ENCODE data around the gene GLIPR1L1. TPM values are rescaled to one million over a fixed set of nuclear protein-coding genes. Genes with fewer than 3 reads are reported as not detected.

The GLIPR1L1 gene
- total RNA-seq, 1 experiment from 2014 or later: not detected

GRCh38 chr12:75360920-75361319, 26.4 kb downstream of the GLIPR1L1 start:
- no peak for DNase-seq (ENCODE audit: unreplicated experiment)

GRCh38 chr12:75361408-75361807, 26.9 kb downstream of the GLIPR1L1 start:
- TF ChIP-seq CTCF (IDR thresholded peaks at IDR 0.05; ENCODE audit: unreplicated experiment): no peak
- DNase-seq (ENCODE audit: unreplicated experiment): no peak
- H3K27ac Mint-ChIP-seq (ENCODE audit: low read depth, unreplicated experiment): no peak overlapping the region
- H3K36me3 Mint-ChIP-seq (ENCODE audit: insufficient read depth, unreplicated experiment): no peaks in the 10 kb centered on the region
- peaks cover 2% of the 10 kb centered on the region for H3K4me1 Mint-ChIP-seq (ENCODE audit: insufficient read depth, unreplicated experiment)
- no peaks in the 10 kb centered on the region for H3K9me3 Mint-ChIP-seq (ENCODE audit: unreplicated experiment)
- H3K27me3 Mint-ChIP-seq (ENCODE audit: insufficient read depth, unreplicated experiment): no peaks in the 10 kb centered on the region
- no TSS peak for BruUV-seq (replicated peaks)
- ChIA-PET CTCF (interaction anchor here (0.6 kb wide), 1 partner anchor 64 kb away, joined by 3 read pairs; no protein-coding TSS in a partner anchor), POLR2A (no interaction called here)
- no peak overlapping the region for H3K4me3 Mint-ChIP-seq (ENCODE audit: unreplicated experiment)
- intact Hi-C loops (cut with micrococcal nuclease): no loop called here

More at GRCh38 chr12:75360920-75361319, 26.4 kb downstream of the GLIPR1L1 start:
- CTCF ChIA-PET: interaction anchor here (0.6 kb wide), 1 partner anchor 64 kb away, joined by 3 read pairs; no protein-coding TSS in a partner anchor
- no peak for TF ChIP-seq CTCF (IDR thresholded peaks at IDR 0.05; ENCODE audit: unreplicated experiment)
- intact Hi-C loops (cut with micrococcal nuclease): no loop called here
- Mint-ChIP-seq H3K4me3 (ENCODE audit: unreplicated experiment) (no peak overlapping the region), H3K36me3 (ENCODE audit: insufficient read depth, unreplicated experiment) (no peaks in the 10 kb centered on the region), H3K4me1 (ENCODE audit: insufficient read depth, unreplicated experiment) (no peaks in the 10 kb centered on the region), H3K27ac (ENCODE audit: low read depth, unreplicated experiment) (no peak overlapping the region), H3K27me3 (ENCODE audit: insufficient read depth, unreplicated experiment) (no peaks in the 10 kb centered on the region), H3K9me3 (ENCODE audit: unreplicated experiment) (no peaks in the 10 kb centered on the region)
- no TSS peak for BruUV-seq (replicated peaks)
- POLR2A ChIA-PET: interaction anchor here (0.8 kb wide), 1 partner anchor 8 kb away, joined by 3 read pairs; no protein-coding TSS in a partner anchor

GRCh38 chr12:75364919-75365318, 30.4 kb downstream of the GLIPR1L1 start:
- intact Hi-C loops (cut with micrococcal nuclease): no loop called here
- Mint-ChIP-seq H3K4me3 (ENCODE audit: unreplicated experiment) (no peak overlapping the region), H3K36me3 (ENCODE audit: insufficient read depth, unreplicated experiment) (no peaks in the 10 kb centered on the region), H3K4me1 (ENCODE audit: insufficient read depth, unreplicated experiment) (peaks cover 6% of the 10 kb centered on the region), H3K9me3 (ENCODE audit: unreplicated experiment) (no peaks in the 10 kb centered on the region), H3K27ac (ENCODE audit: low read depth, unreplicated experiment) (no peak overlapping the region), H3K27me3 (ENCODE audit: insufficient read depth, unreplicated experiment) (no peaks in the 10 kb centered on the region)
- DNase-seq (ENCODE audit: unreplicated experiment): peak; percentile 33
- BruUV-seq (replicated peaks): no TSS peak
- ChIA-PET CTCF (interaction anchor here (0.9 to 1.4 kb wide), 3 partner anchors 13 to 32 kb away, joined by 4 to 6 read pairs (median 5); no protein-coding TSS in a partner anchor), POLR2A (interaction anchor here (0.7 kb wide), 1 partner anchor 24 kb away, joined by 3 read pairs; no protein-coding TSS in a partner anchor)
- no peak for TF ChIP-seq CTCF (IDR thresholded peaks at IDR 0.05; ENCODE audit: unreplicated experiment)

GRCh38 chr12:75366629-75367028, 32.2 kb downstream of the GLIPR1L1 start:
- CTCF ChIA-PET: no interaction called here
- no peaks in the 10 kb centered on the region for H3K27me3 Mint-ChIP-seq (ENCODE audit: insufficient read depth, unreplicated experiment)
- POLR2A ChIA-PET: interaction anchor here (0.7 kb wide), 1 partner anchor 31 kb away, joined by 3 read pairs; no protein-coding TSS in a partner anchor
- no peaks in the 10 kb centered on the region for H3K36me3 Mint-ChIP-seq (ENCODE audit: insufficient read depth, unreplicated experiment)
- intact Hi-C loops (cut with micrococcal nuclease): no loop called here
- H3K4me3 Mint-ChIP-seq (ENCODE audit: unreplicated experiment): no peak overlapping the region
- no peaks in the 10 kb centered on the region for H3K9me3 Mint-ChIP-seq (ENCODE audit: unreplicated experiment)
- no TSS peak for BruUV-seq (replicated peaks)
- H3K4me1 Mint-ChIP-seq (ENCODE audit: insufficient read depth, unreplicated experiment): peaks cover 6% of the 10 kb centered on the region
- H3K27ac Mint-ChIP-seq (ENCODE audit: low read depth, unreplicated experiment): no peak overlapping the region
- DNase-seq (ENCODE audit: unreplicated experiment): no peak
- TF ChIP-seq CTCF (IDR thresholded peaks at IDR 0.05; ENCODE audit: unreplicated experiment): no peak

All from MCF 10A (cell line).